ENCODE results near the gene PTPRQ.
"Not testable (repeated sequence)": the region's sequence is repeated elsewhere in the genome, so short reads cannot be mapped to it uniquely, and the experiment has no call there.

PTPRQ gene

GRCh38 chr12:80655751-80656150, 211.7 kb downstream of the PTPRQ start:
- TF ChIP-seq CTCF (conservative IDR thresholded peaks at IDR 0.05; ENCODE audit: low read length), result no peak
- H3K4me3 ChIP-seq (ENCODE audit: low read length), result no peak overlapping the region
- DNase-seq (ENCODE audit: low read depth), result peak; percentile 35

- H3K4me3 ChIP-seq (ENCODE audit: low read length), result no peak overlapping the region
- DNase-seq (ENCODE audit: low read depth), result no peak
- no peak for TF ChIP-seq CTCF (conservative IDR thresholded peaks at IDR 0.05; ENCODE audit: low read length)
These were observed 215.6 kb downstream of the PTPRQ start for GRCh38 chr12:80659512-80660063.

- TF ChIP-seq CTCF (conservative IDR thresholded peaks at IDR 0.05; ENCODE audit: low read length), result no peak
- DNase-seq (ENCODE audit: low read depth), result no peak
- no peak overlapping the region for H3K4me3 ChIP-seq (ENCODE audit: low read length)
These were observed 218.6 kb downstream of the PTPRQ start for GRCh38 chr12:80662586-80662985.

GRCh38 chr12:80670214-80670613, 226.2 kb downstream of the PTPRQ start:
- TF ChIP-seq CTCF (conservative IDR thresholded peaks at IDR 0.05; ENCODE audit: low read length), result no peak
- DNase-seq (ENCODE audit: low read depth), result no peak

GRCh38 chr12:80676042-80676636, 232.1 kb downstream of the PTPRQ start:
- TF ChIP-seq CTCF (conservative IDR thresholded peaks at IDR 0.05; ENCODE audit: low read length), result peak; percentile 29; the same call in 1 of the 2 replicates
- not testable (repeated sequence) for H3K4me3 ChIP-seq (ENCODE audit: low read length)
- DNase-seq (ENCODE audit: low read depth), result peak; percentile 21

More at GRCh38 chr12:80670214-80670613, 226.2 kb downstream of the PTPRQ start:
- H3K4me3 ChIP-seq (ENCODE audit: low read length), result no peak overlapping the region

GRCh38 chr12:80676856-80677255, 232.8 kb downstream of the PTPRQ start:
- TF ChIP-seq CTCF (conservative IDR thresholded peaks at IDR 0.05; ENCODE audit: low read length), result no peak
- no peak for DNase-seq (ENCODE audit: low read depth)
- H3K4me3 ChIP-seq (ENCODE audit: low read length), result no peak overlapping the region

GRCh38 chr12:80677994-80678393, 234.0 kb downstream of the PTPRQ start:
- TF ChIP-seq CTCF (conservative IDR thresholded peaks at IDR 0.05; ENCODE audit: low read length), result no peak
- DNase-seq (ENCODE audit: low read depth), result no peak
- no peak overlapping the region for H3K4me3 ChIP-seq (ENCODE audit: low read length)

All from AG10803 (cell line).